C4-2B (cell line): Measurements from ENCODE around the gene RHCE.

Source experiments
- CTCF ChIP-seq: fragments of 450-650 bp; conservative IDR thresholded peaks from 2 replicates; pipeline ENCODE4 v1.5.1; 2017; ENCODE audit warnings: mild to moderate bottlenecking
- ZFX ChIP-seq: fragments of 450-650 bp; IDR thresholded peaks from 2 replicates; pipeline ENCODE4 v1.6.1; 2017

DNA sequence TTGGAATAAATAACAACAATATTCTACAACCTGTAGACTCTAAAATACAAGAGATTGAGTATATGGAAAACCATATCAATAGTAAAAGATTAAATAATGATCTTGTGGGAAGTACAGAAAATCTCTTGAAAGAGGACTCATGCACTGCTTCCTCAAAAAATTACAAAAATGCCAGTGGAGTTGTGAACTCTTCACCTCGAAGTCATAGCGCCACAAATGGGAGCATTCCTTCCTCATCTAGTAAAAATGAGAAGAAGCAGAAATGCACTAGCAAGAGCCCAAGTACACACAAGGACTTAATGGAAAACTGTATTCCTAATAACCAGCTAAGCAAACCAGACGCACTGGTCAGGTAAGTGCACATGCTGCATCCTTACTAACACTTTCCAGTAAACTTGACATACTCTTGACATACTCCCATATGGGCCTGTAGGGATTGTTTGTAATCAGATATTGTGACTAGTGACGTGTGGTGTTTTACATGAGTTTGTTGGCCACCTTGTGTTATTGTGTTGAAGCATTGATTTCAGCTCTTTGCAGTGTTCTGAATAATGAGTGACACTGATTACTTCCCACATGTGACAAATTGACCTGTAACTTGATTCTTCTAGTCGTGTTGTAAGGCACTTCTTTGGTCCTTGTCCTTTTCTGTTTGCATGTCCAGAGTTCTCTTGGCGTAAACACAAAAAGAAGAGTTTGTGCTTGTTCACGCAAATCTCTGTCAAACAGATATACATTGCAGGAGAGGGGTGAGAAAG lies 38.1 kb upstream of the RHCE start:
- TF ChIP-seq CTCF, result no peak
- no peak for TF ChIP-seq ZFX
